H1 (cell line): Measurements from ENCODE around the gene CIRBP. TPM values are rescaled to one million over a fixed set of nuclear protein-coding genes. Genes with fewer than 3 reads are reported as not detected.

Experiments
- CTCF ChIA-PET: fragments of 300-600 bp; sonication (Branson Sonifier 250); formaldehyde crosslinking; loops from one replicate; lab custom pipeline; 2021; ENCODE audit not compliant: partially characterized antibody; lab: Charles Lee
- POLR2A ChIA-PET: fragments of 300-600 bp; sonication (Branson Sonifier 250); formaldehyde crosslinking; loops from one replicate; lab custom pipeline; 2021; ENCODE audit warnings: inconsistent platforms; ENCODE audit not compliant: partially characterized antibody; lab: Charles Lee
- DNase-seq, 2 experiments: peaks; one replicate each; pipeline versions ENCODE4 v3.0.0 to v3.0.0-alpha.2; 2010 to 2022; ENCODE audit warnings: low spot score in 2 of 2, low read depth in 1 of 2, mixed read lengths in 1 of 2
- FAIRE-seq: peaks from 2 replicates; lab custom pipeline; 2011; peaks lifted over from hg19 to GRCh38; lab: Jason Lieb, UNC
- H2AFZ ChIP-seq: 2 replicates; pipeline ENCODE4 v1.8.1; 2012; ENCODE audit warnings: low read length, inconsistent platforms
- H2AK5ac ChIP-seq: 2 replicates; pipeline ENCODE4 v1.6.1; 2013; ENCODE audit warnings: low read depth, low read length
- H2BK120ac ChIP-seq: replicated peaks from 2 replicates; pipeline ENCODE3; 2013; ENCODE audit warnings: low read depth, low read length, inconsistent platforms
- H2BK12ac ChIP-seq: 2 replicates; pipeline ENCODE4 v1.6.1; 2013; ENCODE audit warnings: low read depth, low read length
- H2BK15ac ChIP-seq: 2 replicates; pipeline ENCODE4 v1.6.1; 2013; ENCODE audit warnings: low read length
- H2BK20ac ChIP-seq: 2 replicates; pipeline ENCODE4 v1.6.1; 2013; ENCODE audit warnings: low read length
- H2BK5ac ChIP-seq: 2 replicates; pipeline ENCODE4 v1.6.1; 2013; ENCODE audit warnings: low read depth, low read length
- H3K14ac ChIP-seq: 2 replicates; pipeline ENCODE4 v1.6.1; 2013; ENCODE audit warnings: inconsistent platforms; ENCODE audit not compliant: insufficient read length
- H3K18ac ChIP-seq: 2 replicates; pipeline ENCODE4 v1.6.1; 2013; ENCODE audit warnings: low read length; ENCODE audit errors: extremely low read depth
- H3K23ac ChIP-seq: 2 replicates; pipeline ENCODE4 v1.6.1; 2013; ENCODE audit warnings: inconsistent platforms; ENCODE audit not compliant: insufficient read length
- H3K23me2 ChIP-seq: 2 replicates; pipeline ENCODE4 v1.6.1; 2013; ENCODE audit warnings: low read depth, low read length
- H3K27ac ChIP-seq: 2 replicates; pipeline ENCODE4 v1.6.1; 2011; ENCODE audit warnings: low read depth, low read length, inconsistent platforms
- H3K27me3 ChIP-seq, 4 experiments: replicated peaks in 1 of 4; 1 replicate in 1 of 4; 2 replicates in 3 of 4; pipeline versions ENCODE4 v1.6.1 to v1.8.1; 2011 to 2013; ENCODE audit warnings: low read length in 3 of 4, mild to moderate bottlenecking in 3 of 4, inconsistent platforms in 2 of 4, mixed read lengths in 2 of 4, moderate library complexity in 1 of 4; ENCODE audit not compliant: control insufficient read depth in 3 of 4, insufficient read depth in 3 of 4; ENCODE audit errors: extremely low read depth in 1 of 4
- H3K36me3 ChIP-seq, 4 experiments: 2 replicates each; pipeline versions ENCODE4 v1.6.1 to v1.8.1; 2011 to 2013; ENCODE audit warnings: mild to moderate bottlenecking in 4 of 4, low read length in 3 of 4, moderate library complexity in 2 of 4, control low read depth in 1 of 4, inconsistent platforms in 1 of 4; ENCODE audit not compliant: insufficient read depth in 4 of 4, control insufficient read depth in 2 of 4
- H3K4ac ChIP-seq: replicated peaks from 2 replicates; pipeline ENCODE3; 2013; ENCODE audit warnings: low read length, low read depth, mixed read lengths, inconsistent platforms; ENCODE audit not compliant: insufficient read length
- H3K4me1 ChIP-seq, 4 experiments: replicated peaks in 1 of 4; 1 replicate in 1 of 4; 2 replicates in 3 of 4; pipeline versions ENCODE4 v1.6.1 to v1.8.1; 2011 to 2013; ENCODE audit warnings: low read length in 3 of 4, inconsistent platforms in 2 of 4, mixed read lengths in 1 of 4; ENCODE audit not compliant: insufficient read depth in 4 of 4, control insufficient read depth in 3 of 4
- H3K4me2 ChIP-seq, 2 experiments: 2 replicates each; pipeline versions ENCODE4 v1.6.1 to v1.8.1; 2011 to 2013; ENCODE audit warnings: low read depth in 2 of 2, low read length in 2 of 2, control low read depth in 1 of 2, inconsistent platforms in 1 of 2, mild to moderate bottlenecking in 1 of 2; ENCODE audit not compliant: insufficient read depth in 1 of 2
- H3K4me3 ChIP-seq, 4 experiments: fragments of 200-600, 300-600 bp in 1 of 4; sonication (generic), shearing (Covaris generic), sonication (Bioruptor Twin) in 1 of 4; 2 replicates each; pipeline versions ENCODE4 v1.5.1 to v1.8.1; 2011 to 2016; ENCODE audit warnings: low read length in 4 of 4, low read depth in 3 of 4, control low read depth in 2 of 4, inconsistent platforms in 2 of 4, mild to moderate bottlenecking in 2 of 4, mixed read lengths in 1 of 4, moderate library complexity in 1 of 4; ENCODE audit not compliant: insufficient read depth in 2 of 4; ENCODE audit errors: extremely low read depth in 1 of 4
- H3K56ac ChIP-seq: replicated peaks from 2 replicates; pipeline ENCODE3; 2013; ENCODE audit warnings: low read depth, mild to moderate bottlenecking, mixed read lengths, low read length, inconsistent platforms; ENCODE audit not compliant: insufficient read length
- H3K79me1 ChIP-seq: 2 replicates; pipeline ENCODE4 v1.6.1; 2013; ENCODE audit warnings: low read depth, low read length, control low read depth
- H3K79me2 ChIP-seq, 2 experiments: 2 replicates each; pipeline versions ENCODE4 v1.6.1 to v1.8.1; 2012 to 2013; ENCODE audit warnings: low read length in 2 of 2, mild to moderate bottlenecking in 2 of 2, inconsistent platforms in 1 of 2; ENCODE audit not compliant: insufficient read depth in 2 of 2, control insufficient read depth in 1 of 2
- H3K9ac ChIP-seq, 4 experiments: replicated peaks in 1 of 4; 1 replicate in 1 of 4; 2 replicates in 3 of 4; pipeline versions ENCODE4 v1.6.1 to v1.8.1; 2011 to 2013; ENCODE audit warnings: low read depth in 3 of 4, low read length in 3 of 4, control low read depth in 2 of 4, mild to moderate bottlenecking in 2 of 4, moderate library complexity in 2 of 4, inconsistent platforms in 1 of 4; ENCODE audit errors: extremely low read depth in 1 of 4
- H3K9me3 ChIP-seq, 2 experiments: 2 replicates each; pipeline versions ENCODE4 v1.6.1 to v1.8.1; 2012 to 2013; ENCODE audit warnings: mild to moderate bottlenecking in 2 of 2, moderate library complexity in 2 of 2, control low read depth in 1 of 2, inconsistent platforms in 1 of 2, low read depth in 1 of 2, low read length in 1 of 2, mixed read lengths in 1 of 2; ENCODE audit not compliant: insufficient read depth in 2 of 2
- H4K20me1 ChIP-seq, 2 experiments: replicated peaks in 1 of 2; 2 replicates each; pipeline versions ENCODE3 to v1.8.1; 2011 to 2013; ENCODE audit warnings: inconsistent platforms in 2 of 2, low read length in 2 of 2, mild to moderate bottlenecking in 1 of 2; ENCODE audit not compliant: insufficient read depth in 2 of 2, control insufficient read depth in 1 of 2
- H4K5ac ChIP-seq: 2 replicates; pipeline ENCODE4 v1.6.1; 2013; ENCODE audit warnings: low read length, low read depth, mixed read lengths, inconsistent platforms; ENCODE audit not compliant: insufficient read length
- H4K8ac ChIP-seq: 2 replicates; pipeline ENCODE4 v1.8.0; 2013; ENCODE audit warnings: mild to moderate bottlenecking, moderate library complexity, low read length, inconsistent platforms; ENCODE audit not compliant: insufficient read depth; ENCODE audit errors: extremely low read depth
- H4K91ac ChIP-seq: replicated peaks from 2 replicates; pipeline ENCODE3; 2013; ENCODE audit warnings: low read length, mixed read lengths, inconsistent platforms; ENCODE audit not compliant: insufficient read length
- GABPA ChIP-seq: IDR thresholded peaks from 2 replicates; pipeline ENCODE4 v1.6.1; 2011; ENCODE audit warnings: mild to moderate bottlenecking, low read length, moderate library complexity, borderline replicate concordance; ENCODE audit not compliant: insufficient read depth
- POU5F1 ChIP-seq: IDR thresholded peaks from 2 replicates; pipeline ENCODE4 v1.6.1; 2011; ENCODE audit warnings: low read depth, mild to moderate bottlenecking, low read length, moderate library complexity
- WGBS, 2 experiments: shearing (Covaris generic) in 1 of 2; methylation state at CpG; one replicate each; pipeline versions ENCODE4 v1.1.6 to v1.1.7; 2013 to 2015; ENCODE audit warnings: low lambda C conversion rate in 2 of 2, mixed read lengths in 2 of 2, inconsistent platforms in 1 of 2, low coverage in 1 of 2, missing lambda C conversion rate in 1 of 2; ENCODE audit not compliant: insufficient replicate concordance in 2 of 2, insufficient coverage in 1 of 2, insufficient read length in 1 of 2; ENCODE audit errors: extremely low coverage in 1 of 2, missing lambda C conversion rate in 1 of 2; 5-methylcytosine and 5-hydroxymethylcytosine counted together
- polyA plus RNA-seq, 7 experiments: library from polyadenylated mRNA; depleted of rRNA in 3 of 7; stranded (reverse) in 5 of 7; unstranded in 2 of 7; fragments of >200 nt in 5 of 7; fragments of 200-250 nt in 2 of 7; gene quantifications; 1 replicate in 5 of 7; 2 replicates in 1 of 7; 4 replicates in 1 of 7; pipeline versions ENCODE4 v1.2.1 to v1.2.3, GENCODE V29; 2011 to 2013; ENCODE audit warnings: missing spikeins in 2 of 7, mixed read lengths in 2 of 7
- total RNA-seq: library from RNA; stranded (reverse); fragmentation: NEBNext Ultra II Directional; extraction: Animal tissue kit (Norgen Biotek cat#: 25700); gene quantifications from 2 replicates; pipeline ENCODE4 v1.2.1, GENCODE V29; 2021

The CIRBP gene
- total and polyA plus RNA-seq, 2 of the 8 experiments (the other 6 are each of a cell fraction or from before 2014, with no cell fraction given) = 175 to 199 TPM

GRCh38 chr19:1229056-1229923 lies 39.8 kb upstream of the CIRBP start:
- Histone ChIP-seq H3K56ac (no peak overlapping the region), H3K27me3 (no peaks in the 10 kb centered on the region), H2BK12ac (no peak overlapping the region), H3K79me1 (no peaks in the 10 kb centered on the region), H3K79me2 (no peaks in the 10 kb centered on the region), H2BK5ac (no peak overlapping the region), H3K23ac (no peak overlapping the region), H3K9ac (no peak overlapping the region), H4K5ac (no peak overlapping the region), H3K36me3 (peaks cover 2 to 69% (median 5%) of the 10 kb centered on the region in 4 experiments; a peak in 6 of 8 replicates), H3K4me1 (peaks cover 0 to 2% (median 0%) of the 10 kb centered on the region in 4 experiments; a peak in 2 of 7 replicates), H3K27ac (no peak overlapping the region), H3K14ac (no peak overlapping the region), H3K4ac (no peak overlapping the region), H2BK15ac (no peak overlapping the region), H3K18ac (no peak overlapping the region), H2AFZ (no peak overlapping the region), H4K8ac (no peak overlapping the region; the same call in 1 of the 2 replicates), H2BK120ac (no peak overlapping the region), H3K23me2 (no peaks in the 10 kb centered on the region), H4K20me1 (peaks cover 8 to 19% of the 10 kb centered on the region in 2 experiments), H4K91ac (no peak overlapping the region), H3K4me3 (no peak overlapping the region), H3K9me3 (no peaks in the 10 kb centered on the region), H2BK20ac (no peak overlapping the region), H3K4me2 (no peak overlapping the region), H2AK5ac (no peak overlapping the region)
- WGBS, 2 experiments = 97% methylated on average over 66 of the region's 158 CpGs; no CpG with 5 or more reads in 1 of the 2 experiments
- peak; percentile 61; the same call in 1 of the 2 replicates for TF ChIP-seq GABPA
- no peak for TF ChIP-seq POU5F1
- POLR2A ChIA-PET = interaction anchor here (0.7 to 2.4 kb wide), 19 partner anchors 9 to 293 kb away, joined by 3 to 16 read pairs (median 4); partner anchors contain the start of genes ATP5F1D, CBARP and CIRBP
- CTCF ChIA-PET = interaction anchor here (1.3 to 1.7 kb wide), 3 partner anchors 8 to 15 kb away, joined by 3 to 6 read pairs (median 4); no protein-coding TSS in a partner anchor
- no peak for DNase-seq
- FAIRE-seq = no peak
